Right ventricle myocardium inferior (tissue), 1 donor: ENCODE data around the gene TPSAB1. TPM values are rescaled to one million over a fixed set of nuclear protein-coding genes. Genes with fewer than 3 reads are reported as not detected.
"Not testable (repeated sequence)": the region's sequence is repeated elsewhere in the genome, so short reads cannot be mapped to it uniquely, and the experiment has no call there.

ENCODE experiments used
- ATAC-seq: fragments of 200-7000 bp; cut with Tn5 transposase; one replicate; pipeline ENCODE4 v1.9.1; 2020; ENCODE audit warnings: mild to moderate bottlenecking, moderate library complexity
- DNase-seq: peaks from one replicate; pipeline ENCODE4 v3.0.0; 2021; ENCODE audit errors: missing footprints
- intact Hi-C: fragments of 100-400 bp; cut with DNase I; formaldehyde crosslinking; loops from one replicate; pipeline ENCODE4 v1.11.0; 2022
- total RNA-seq: library from RNA; stranded (reverse); fragmentation: NEBNext Ultra II Directional; extraction: Animal tissue kit (Norgen Biotek cat#: 25700); gene quantifications from one replicate; pipeline ENCODE4 v1.2.1, GENCODE V29; 2021
- donor health status: DM: no; HTN: yes; CAD: no; lungs with severe emphysema.

The TPSAB1 gene
- total RNA-seq, 1 donor from 2014 or later: 9.4 TPM

DNA sequence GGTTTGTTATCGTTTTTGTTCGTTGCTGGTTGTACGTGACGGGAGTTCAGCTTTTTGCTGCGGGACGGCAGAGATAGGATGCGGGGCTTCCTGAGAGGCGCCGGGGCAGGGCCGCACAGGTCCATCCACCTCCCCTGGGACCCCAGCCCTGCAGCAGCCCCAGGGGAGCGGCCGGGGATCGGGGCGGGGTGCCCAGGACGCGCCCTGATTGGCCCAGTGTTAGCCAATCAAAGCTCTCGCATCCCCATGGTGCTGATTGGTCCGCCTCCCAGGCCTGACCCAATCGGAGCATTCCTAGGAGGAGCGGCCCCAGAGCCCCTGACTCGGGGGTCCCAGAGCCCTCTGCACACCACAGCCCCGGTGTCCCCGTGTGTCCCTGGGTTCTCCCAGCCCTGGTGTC lies 1.6 kb upstream of the TPSAB1 start:
- ATAC-seq, intact Hi-C loops: not testable (repeated sequence)
- peak; percentile 4 for DNase-seq

DNA sequence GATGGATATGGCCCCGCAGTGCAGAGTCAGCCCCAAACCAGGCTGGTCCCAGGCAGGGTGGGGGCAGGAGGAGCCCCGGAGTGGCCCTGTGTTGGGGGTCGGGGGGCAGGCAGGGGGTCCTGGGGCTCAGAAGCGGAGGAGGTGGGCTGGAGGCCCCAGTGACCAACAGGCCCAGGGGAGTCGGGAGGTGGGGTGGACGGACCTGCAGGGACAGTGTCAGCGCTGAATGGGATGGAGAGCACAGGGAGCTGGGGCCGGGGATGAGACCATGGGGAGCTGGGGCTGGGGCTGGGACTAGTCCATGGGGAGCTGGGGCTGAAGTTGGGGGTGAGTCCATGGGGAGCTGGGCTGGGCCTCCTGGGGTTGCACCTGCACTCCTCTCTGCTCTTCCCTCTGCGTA lies 930 bp upstream of the TPSAB1 start:
- DNase-seq: peak; percentile 28
- ATAC-seq, intact Hi-C loops: not testable (repeated sequence)

DNA sequence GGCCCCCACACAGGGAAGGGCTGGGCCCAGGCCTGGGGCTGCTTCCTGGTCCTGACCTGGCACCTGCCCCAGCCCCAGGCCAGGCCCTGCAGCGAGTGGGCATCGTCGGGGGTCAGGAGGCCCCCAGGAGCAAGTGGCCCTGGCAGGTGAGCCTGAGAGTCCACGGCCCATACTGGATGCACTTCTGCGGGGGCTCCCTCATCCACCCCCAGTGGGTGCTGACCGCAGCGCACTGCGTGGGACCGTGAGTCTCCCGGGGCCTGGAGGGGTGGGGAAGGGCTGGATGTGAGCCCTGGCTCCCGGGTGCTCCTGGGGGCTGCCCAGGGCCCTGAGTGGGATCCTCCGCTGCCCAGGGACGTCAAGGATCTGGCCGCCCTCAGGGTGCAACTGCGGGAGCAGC lies 576 bp downstream of the TPSAB1 start:
- intact Hi-C loops, ATAC-seq: not testable (repeated sequence)
- DNase-seq: peak; percentile 14

- intact Hi-C loops, ATAC-seq: not testable (repeated sequence)
- DNase-seq: peak; percentile 20
Measured at GRCh38 chr16:1243363-1243762, 2.9 kb downstream of the TPSAB1 start.

- ATAC-seq: peak; percentile 34
- intact Hi-C loops: not testable (repeated sequence)
- DNase-seq: peak; percentile 2
Measured at GRCh38 chr16:1243907-1244850, 3.7 kb downstream of the TPSAB1 start.

DNA sequence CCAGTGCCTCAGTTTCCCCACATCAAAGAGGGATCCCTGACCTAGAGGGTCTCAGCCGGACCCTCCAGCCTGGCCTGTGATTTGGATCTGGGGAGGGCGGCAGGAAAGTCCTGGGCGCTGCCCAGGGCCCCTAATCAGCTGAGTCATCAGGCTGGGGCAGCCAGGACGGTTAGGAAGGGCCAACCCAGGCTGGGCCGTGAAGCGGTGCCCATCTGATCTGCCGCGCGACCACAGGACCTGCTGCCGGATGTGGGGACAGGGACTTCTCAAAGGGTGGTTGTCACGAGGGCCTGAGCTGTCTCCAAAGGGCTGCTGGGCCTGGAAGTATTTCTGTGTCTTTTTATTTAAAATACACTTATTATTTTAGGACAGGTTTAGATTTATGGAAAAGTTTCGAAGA lies 4.4 kb downstream of the TPSAB1 start:
- ATAC-seq: no peak
- no peak for DNase-seq
- intact Hi-C loops: no loop called here

DNA sequence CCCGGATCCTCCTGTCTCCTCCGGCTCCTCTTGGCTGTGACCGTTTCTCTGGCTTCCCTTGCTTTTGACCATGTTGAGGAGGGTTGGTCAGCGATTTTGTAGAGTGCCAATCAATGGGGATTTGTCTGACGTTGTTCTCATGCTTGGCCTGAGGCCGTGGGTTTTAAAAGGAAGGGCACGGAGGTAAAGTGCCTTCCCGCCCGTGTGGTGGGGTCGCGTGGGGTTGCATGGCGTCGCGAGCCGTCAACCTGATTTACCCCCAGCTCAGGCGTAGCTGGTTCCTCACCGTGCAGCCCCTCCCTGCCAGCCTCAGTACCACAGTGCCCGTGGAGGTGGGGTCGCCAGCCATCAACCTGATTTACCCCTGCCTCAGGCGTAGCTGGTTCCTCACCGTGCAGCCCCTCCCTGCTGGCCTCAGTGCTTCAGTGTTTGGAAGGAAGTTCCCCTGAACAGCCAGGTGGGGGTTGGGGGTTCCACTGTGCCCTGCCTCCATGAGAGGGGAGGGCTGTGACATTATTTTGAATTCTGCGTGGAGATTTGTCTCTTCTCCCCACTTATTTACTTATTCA lies 5.0 kb downstream of the TPSAB1 start:
- intact Hi-C loops: no loop called here
- no peak for DNase-seq
- ATAC-seq: no peak

- not testable (repeated sequence) for DNase-seq
Measured at GRCh38 chr16:1247903-1248537, 7.5 kb downstream of the TPSAB1 start.

DNA sequence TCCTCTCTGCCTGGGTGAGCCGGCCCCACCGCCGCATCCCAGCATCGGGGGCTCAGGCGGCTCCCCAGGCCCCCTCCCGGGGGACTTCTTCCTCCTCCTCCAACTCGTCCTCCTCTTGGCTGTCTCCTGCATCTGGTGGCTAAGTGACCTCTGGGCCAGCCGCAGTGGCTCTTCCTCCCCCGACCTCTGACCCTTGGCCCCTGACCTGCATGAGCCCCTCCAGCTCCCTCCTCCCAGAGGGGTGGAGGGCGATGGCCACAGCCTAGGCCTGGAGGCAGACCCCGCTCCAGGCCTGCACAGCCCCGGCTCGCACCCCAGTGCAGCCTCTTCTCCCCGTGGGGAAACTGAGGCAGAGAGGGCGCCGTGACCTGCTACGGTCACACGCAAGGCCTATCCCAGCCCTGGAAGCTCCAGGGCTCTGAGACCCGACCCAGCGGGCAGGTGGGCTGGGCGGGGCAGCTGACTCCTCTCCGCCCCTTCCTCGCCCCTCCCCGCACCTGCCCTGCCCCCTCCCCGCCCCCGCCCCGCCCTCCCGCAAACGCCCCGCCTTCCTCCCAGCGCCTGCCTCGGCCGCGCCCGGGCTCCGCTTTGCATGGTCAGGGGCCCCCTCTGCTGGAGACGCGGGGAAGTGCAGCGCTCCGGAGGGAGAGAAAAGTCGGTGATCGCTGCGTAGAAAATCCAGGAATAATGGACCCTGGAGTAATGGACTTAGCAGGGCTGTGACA lies 8.7 kb downstream of the TPSAB1 start:
- ATAC-seq: peak; percentile 47
- intact Hi-C loops, DNase-seq: not testable (repeated sequence)

More at GRCh38 chr16:1247903-1248537, 7.5 kb downstream of the TPSAB1 start:
- intact Hi-C loops, ATAC-seq: not testable (repeated sequence)

DNA sequence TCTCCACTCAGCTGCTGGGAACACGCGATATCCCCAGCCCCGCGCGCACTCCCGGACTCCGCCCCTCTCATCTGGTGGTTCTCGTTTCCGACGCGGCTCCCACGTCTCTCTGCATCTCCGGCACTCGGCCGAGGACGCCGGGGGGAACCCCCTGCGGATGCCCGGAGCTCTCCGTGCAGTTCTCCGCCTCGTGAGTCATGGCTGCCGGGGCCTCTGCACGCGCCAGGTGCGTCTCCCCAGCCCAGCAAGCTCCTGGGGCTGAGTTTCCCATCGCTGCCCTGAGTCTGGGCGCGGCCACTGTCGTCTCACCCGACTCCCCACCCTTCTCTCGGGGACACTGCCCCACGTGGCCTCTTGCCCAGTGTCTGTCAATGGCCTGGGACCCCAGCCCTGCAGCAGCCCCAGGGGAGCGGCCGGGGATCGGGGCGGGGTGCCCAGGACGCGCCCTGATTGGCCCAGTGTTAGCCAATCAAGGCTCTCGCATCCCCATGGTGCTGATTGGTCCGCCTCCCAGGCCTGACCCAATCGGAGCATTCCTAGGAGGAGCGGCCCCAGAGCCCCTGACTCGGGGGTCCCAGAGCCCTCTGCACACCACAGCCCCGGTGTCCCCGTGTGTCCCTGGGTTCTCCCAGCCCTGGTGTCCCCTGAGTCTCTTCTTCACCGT lies 13.3 kb downstream of the TPSAB1 start:
- intact Hi-C loops, DNase-seq: not testable (repeated sequence)
- ATAC-seq: peak; percentile 23

- intact Hi-C loops, DNase-seq, ATAC-seq: not testable (repeated sequence)
Measured at GRCh38 chr16:1254821-1255220, 14.3 kb downstream of the TPSAB1 start.

DNA sequence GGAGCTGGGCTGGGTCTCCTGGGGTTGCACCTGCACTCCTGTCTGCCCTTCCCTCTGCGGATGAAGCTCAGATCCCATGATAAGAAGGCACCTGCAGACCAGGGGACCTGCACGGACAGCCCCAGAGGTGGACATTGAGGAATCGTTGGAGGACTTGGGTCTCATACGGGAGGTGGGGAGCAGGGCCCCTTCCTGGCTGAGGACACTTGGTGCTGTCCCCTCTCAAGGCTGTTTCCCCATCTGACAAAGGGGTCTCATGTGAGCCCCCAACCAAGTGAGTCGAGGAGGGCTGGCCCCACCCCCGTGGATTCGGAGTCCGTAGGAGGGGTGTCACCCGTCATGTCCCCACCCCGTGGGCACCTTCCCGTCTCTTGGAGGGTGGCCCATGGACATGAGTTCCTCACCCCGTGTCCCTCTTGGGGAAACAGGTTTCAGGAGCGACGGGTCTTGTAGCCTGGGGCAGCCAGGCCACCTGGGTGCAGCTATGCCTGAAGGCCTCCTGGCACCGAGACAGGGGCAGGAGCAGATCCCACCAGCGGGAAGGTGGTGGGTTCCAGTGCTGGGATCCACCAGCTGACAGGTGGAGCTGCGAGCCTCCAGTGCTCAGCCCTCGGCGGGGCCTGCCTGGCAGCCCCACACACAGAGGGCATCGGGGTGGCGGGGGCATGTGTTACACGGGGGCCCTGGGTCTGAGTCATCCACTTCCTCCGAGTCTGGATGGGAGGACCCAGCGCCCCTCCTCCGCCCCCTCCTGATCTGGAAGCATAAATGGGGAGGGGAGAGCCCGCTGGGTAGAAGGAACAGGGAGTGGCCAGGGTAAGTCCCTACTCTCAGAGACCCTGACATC lies 15.0 kb downstream of the TPSAB1 start, which contains the start of gene TPSD1:
TSS of gene TPSD1 (plus strand) at position 794 of the 847 bp plus-strand sequence. CDS start 212 bp downstream, outside the sequence.
- ATAC-seq, intact Hi-C loops: not testable (repeated sequence)
- DNase-seq: peak; percentile 56

DNA sequence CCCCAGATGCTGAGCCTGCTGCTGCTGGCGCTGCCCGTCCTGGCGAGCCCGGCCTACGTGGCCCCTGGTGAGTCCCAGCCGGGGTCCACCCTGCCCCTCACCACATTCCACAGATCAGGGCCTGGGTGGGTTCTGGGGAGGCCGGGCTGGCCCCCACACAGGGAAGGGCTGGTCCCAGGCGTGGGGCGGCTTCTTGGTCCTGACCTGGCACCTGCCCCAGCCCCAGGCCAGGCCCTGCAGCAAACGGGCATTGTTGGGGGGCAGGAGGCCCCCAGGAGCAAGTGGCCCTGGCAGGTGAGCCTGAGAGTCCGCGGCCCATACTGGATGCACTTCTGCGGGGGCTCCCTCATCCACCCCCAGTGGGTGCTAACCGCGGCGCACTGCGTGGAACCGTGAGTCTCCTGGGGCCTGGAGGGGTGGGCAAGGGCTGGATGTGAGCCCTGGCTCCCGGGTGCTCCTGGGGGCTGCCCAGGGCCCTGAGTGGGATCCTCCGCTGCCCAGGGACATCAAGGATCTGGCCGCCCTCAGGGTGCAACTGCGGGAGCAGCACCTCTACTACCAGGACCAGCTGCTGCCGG lies 15.9 kb downstream of the TPSAB1 start:
- intact Hi-C loops: not testable (repeated sequence)
- peak; percentile 18 for ATAC-seq
- DNase-seq: peak; percentile 65

DNA sequence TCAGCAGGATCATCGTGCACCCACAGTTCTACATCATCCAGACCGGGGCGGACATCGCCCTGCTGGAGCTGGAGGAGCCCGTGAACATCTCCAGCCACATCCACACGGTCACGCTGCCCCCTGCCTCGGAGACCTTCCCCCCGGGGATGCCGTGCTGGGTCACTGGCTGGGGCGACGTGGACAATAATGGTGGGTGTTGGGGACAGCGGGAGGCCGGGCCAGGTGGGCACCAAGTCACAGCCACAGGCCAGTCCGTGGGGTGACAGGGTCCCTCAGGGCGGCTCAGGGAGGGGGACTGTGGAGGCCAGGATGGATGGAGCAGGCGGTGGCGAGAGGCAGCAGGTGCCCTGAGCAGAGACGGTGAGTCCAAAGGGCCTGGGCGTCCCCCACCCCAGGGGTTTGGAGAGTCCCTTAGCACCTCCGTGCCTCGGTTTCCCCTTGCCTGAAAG lies 16.4 kb downstream of the TPSAB1 start:
- intact Hi-C loops: no loop called here
- ATAC-seq (no peak), DNase-seq (peak; percentile 48)

DNA sequence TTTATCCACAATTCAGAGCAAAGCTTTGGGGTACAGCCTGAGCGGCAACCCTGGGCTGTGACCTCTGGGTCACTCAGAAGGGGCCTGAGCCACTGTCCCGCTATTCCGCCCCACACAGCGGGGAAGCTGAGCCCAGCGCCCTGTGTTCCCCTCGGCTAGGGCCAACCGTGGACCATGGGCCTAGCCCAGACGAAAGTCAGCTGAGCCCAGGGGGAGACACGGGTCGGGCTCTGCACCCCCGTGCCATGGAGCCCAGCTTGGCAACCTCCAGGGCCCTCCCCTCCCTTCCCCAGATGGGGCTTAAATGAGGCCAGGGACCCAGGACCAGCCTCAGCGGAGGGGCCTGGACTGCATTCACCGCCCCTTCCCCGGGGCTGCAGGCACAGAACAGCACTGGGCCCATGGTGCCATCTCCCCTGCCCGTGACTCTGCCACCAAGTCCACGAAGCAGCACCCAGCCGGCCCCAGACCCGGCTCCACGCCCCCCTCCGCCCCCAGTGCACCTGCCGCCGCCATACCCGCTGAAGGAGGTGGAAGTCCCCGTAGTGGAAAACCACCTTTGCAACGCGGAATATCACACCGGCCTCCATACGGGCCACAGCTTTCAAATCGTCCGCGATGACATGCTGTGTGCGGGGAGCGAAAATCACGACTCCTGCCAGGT lies 17.2 kb downstream of the TPSAB1 start:
- intact Hi-C loops: no loop called here
- ATAC-seq (no peak), DNase-seq (peak; percentile 47)

DNA sequence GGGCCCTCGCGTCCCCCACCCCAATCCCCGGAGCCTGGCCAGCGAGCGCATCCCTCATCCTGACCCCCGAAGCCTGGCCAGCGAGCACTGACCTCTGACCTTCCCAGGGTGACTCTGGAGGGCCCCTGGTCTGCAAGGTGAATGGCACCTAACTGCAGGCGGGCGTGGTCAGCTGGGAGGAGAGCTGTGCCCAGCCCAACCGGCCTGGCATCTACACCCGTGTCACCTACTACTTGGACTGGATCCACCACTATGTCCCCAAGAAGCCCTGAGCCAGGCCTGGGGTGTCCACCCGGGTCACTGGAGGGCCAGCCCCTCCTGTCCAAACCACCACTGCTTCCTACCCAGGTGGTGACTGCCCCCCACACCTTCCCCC lies 17.7 kb downstream of the TPSAB1 start:
- no peak for ATAC-seq
- intact Hi-C loops: no loop called here
- no peak for DNase-seq
